Suprapubic skin (tissue), 4 donors: ENCODE data around the gene KCNH1.

Experiments
- EP300 ChIP-seq: sonication (generic); formaldehyde crosslinking; IDR thresholded peaks from one replicate; pipeline ENCODE4 v1.6.1; 2017; ENCODE audit warnings: antibody characterized with exemption
- POLR2A ChIP-seq, 2 donors: fragments of 450-650 bp; IDR thresholded peaks; one replicate each; pipeline ENCODE4 v1.6.1; 2017; ENCODE audit warnings: antibody characterized with exemption in 2 of 2, mild to moderate bottlenecking in 2 of 2, moderate library complexity in 2 of 2
- POLR2AphosphoS5 ChIP-seq, 3 donors: sonication (generic); formaldehyde crosslinking; IDR thresholded peaks; one replicate each; pipeline ENCODE4 v1.6.1; 2017; ENCODE audit warnings: antibody characterized with exemption in 3 of 3
- TF ChIP-seq, protein P1 (sequence below), 2 donors: fragments of 200-600 bp in 1 of 2; fragments of 450-650 bp in 1 of 2; sonication (generic) in 1 of 2; IDR thresholded peaks; one replicate each; pipeline ENCODE4 v1.5.1; 2016 to 2019; ENCODE audit warnings: antibody characterized with exemption in 2 of 2, mild to moderate bottlenecking in 1 of 2, moderate library complexity in 1 of 2

DNA sequence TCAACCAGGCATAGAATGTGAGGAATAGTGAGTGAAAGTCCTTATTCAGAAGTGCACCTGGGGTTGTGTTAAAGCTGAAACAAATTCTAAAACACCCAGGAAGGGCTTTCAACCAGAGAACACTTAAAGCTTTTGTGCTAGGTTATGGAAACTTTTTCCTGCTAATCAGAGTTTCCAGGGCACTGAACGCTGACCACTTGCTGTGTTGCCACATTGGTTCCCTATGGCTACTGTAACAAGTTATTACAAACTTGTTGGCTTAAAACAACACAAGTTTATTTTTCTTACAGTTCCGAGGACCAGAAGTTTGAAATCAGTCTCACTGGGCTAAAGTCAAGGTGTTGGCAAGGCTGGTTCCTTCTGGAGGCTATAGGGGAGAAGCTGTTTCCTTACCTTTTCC, 504.7 kb downstream of the KCNH1 start:
- TF ChIP-seq, protein P1, sequence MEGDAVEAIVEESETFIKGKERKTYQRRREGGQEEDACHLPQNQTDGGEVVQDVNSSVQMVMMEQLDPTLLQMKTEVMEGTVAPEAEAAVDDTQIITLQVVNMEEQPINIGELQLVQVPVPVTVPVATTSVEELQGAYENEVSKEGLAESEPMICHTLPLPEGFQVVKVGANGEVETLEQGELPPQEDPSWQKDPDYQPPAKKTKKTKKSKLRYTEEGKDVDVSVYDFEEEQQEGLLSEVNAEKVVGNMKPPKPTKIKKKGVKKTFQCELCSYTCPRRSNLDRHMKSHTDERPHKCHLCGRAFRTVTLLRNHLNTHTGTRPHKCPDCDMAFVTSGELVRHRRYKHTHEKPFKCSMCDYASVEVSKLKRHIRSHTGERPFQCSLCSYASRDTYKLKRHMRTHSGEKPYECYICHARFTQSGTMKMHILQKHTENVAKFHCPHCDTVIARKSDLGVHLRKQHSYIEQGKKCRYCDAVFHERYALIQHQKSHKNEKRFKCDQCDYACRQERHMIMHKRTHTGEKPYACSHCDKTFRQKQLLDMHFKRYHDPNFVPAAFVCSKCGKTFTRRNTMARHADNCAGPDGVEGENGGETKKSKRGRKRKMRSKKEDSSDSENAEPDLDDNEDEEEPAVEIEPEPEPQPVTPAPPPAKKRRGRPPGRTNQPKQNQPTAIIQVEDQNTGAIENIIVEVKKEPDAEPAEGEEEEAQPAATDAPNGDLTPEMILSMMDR (IDR thresholded peaks at IDR 0.05) = no peak
- no peak for TF ChIP-seq POLR2A (IDR thresholded peaks at IDR 0.05)
- TF ChIP-seq EP300 = no peak
- no peak for TF ChIP-seq POLR2AphosphoS5 (IDR thresholded peaks at IDR 0.05)
